SH-SY5Y (cell line): ENCODE measurements around the gene PRSS12.

Experiments used
- GATA2 ChIP-seq: IDR thresholded peaks from 2 replicates; pipeline ENCODE4 v1.6.1; 2011; ENCODE audit warnings: mild to moderate bottlenecking, low read depth, low read length
- GATA3 ChIP-seq: IDR thresholded peaks from 2 replicates; pipeline ENCODE4 v1.6.1; 2011; ENCODE audit warnings: low read depth, mild to moderate bottlenecking, low read length, moderate library complexity

DNA sequence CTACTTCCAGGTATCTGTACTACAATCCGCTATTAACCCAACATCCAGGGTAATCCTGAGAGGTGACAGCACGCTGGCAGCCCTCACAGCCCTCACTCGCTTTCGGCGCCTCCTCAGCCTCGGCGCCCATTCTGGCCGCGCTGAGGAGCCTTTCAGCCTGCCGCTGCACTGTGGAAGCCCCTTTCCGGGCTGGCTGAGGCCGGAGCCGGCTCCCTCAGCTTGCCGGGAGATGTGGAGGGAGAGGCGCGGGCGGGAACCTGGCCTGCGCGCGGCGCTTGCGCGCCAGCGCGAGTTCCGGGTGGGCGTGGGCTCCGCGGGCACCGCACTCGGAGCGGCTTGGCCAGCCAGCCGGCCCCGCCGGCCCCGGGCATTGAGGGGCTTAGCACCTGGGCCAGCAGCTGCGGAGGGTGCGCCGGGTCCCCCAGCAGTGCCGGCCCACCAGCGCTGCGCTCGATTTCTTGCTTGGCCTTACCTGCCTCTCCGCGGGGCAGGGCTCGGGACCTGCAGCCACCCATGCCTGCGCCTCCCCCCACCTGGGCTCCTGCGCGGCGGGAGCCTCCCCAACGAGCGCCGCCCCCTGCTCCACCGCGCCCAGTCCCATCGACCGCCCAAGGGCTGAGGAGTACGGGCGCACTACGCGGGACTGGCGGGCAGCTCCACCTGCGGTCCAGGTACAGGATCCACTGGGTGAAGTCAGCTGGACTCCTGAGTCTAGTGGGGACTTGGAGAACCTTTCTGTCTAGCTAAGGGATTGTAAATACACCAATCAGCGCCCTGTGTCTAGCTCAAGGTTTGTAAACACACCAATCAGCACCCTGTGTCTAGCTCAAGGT, 87.3 kb downstream of the PRSS12 start:
- TF ChIP-seq GATA3: no peak
- TF ChIP-seq GATA2: no peak
